HG02870 (cell line): ENCODE measurements around the gene SPPL3.
"Not testable (repeated sequence)": the region's sequence is repeated elsewhere in the genome, so short reads cannot be mapped to it uniquely, and the experiment has no call there.

Source experiments
- ATAC-seq: cut with Tn5 transposase; IDR thresholded peaks from one replicate; pipeline ENCODE4 v1.9.1; 2021; ENCODE audit warnings: mild to moderate bottlenecking, moderate library complexity; ENCODE audit not compliant: unreplicated experiment

Gene SPPL3

DNA sequence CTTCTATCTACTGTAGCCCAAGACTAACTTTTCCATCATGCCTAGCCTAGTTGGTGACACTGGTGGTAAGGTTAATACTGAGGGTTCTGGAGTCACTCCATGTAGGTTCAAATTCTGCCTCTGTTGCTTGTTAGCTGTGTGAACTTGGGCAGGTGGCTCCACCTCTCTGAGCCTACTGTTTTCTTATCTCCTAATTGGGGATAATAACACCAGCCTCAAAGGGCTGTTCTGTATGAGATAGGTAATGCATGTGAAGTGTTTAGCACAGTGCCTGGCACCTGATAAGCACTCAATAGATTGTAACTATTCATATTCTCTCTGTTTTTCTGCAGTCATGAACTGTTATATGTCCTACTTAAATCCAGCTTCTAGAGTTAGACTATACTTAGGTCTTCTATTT lies 17.5 kb upstream of the SPPL3 start:
- no peak for ATAC-seq

DNA sequence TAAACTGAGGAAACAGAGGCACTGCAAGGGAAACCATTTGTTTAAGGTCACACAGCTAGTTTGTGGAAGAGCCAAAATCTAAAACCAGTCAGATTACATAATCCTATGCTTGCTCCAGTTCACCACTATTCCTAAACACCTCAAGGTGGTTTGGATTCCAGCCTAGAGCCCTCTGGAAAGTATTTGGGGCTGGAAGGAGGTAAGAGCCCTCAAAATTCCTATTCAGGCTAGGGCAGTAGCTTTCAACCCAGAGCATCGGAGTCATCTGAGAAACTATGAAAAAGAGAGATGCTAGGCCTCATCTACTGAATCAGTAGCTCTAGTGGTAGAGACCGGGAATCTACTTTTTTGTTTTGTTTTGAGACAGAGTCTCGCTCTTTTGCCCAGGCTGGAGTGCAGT lies 16.0 kb upstream of the SPPL3 start:
- no peak for ATAC-seq

DNA sequence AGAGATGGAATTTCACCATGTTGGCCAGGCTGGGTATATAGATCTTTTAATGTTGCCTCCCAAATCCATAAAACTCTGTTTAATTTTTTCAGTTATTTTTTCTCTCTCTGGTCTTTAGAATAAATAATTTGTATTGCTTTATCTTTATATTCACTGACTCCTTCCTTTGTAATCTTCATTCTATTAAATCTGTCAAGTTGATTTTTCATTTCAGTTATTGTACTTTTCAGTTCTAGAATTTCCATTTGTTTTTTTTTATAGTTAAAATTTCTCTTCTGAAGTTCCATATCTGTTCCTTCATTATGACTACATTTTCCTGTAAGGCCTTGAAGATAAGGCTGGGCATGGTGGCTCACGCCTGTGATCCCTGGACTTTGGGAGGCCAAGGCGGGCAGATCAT lies 13.6 kb upstream of the SPPL3 start:
- ATAC-seq = no peak

DNA sequence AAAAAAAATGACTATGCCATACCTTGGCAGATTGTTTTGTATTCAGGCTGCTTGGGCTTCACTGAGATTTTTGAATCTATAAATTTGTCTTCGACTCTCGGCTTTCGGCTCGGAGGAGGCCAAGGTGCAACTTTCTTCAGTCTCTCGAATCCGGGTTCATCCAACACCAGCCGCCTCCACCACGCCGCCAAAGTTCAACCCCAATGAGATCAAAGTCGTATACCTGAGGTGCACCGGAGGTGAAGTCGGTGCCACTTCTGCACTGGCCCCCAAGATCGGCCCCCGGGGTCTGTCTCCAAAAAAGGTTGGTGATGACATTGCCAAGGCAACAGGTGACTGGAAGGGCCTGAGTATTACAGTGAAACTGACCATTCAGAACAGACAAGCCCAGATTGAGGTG lies 12.4 kb upstream of the SPPL3 start:
- ATAC-seq = no peak

GRCh38 chr12:120914794-120915193 lies 10.6 kb upstream of the SPPL3 start:
- no peak for ATAC-seq

- ATAC-seq = no peak
Measured at GRCh38 chr12:120909633-120910298, 5.6 kb upstream of the SPPL3 start.

GRCh38 chr12:120905856-120906384 lies 1.8 kb upstream of the SPPL3 start:
- no peak for ATAC-seq

DNA sequence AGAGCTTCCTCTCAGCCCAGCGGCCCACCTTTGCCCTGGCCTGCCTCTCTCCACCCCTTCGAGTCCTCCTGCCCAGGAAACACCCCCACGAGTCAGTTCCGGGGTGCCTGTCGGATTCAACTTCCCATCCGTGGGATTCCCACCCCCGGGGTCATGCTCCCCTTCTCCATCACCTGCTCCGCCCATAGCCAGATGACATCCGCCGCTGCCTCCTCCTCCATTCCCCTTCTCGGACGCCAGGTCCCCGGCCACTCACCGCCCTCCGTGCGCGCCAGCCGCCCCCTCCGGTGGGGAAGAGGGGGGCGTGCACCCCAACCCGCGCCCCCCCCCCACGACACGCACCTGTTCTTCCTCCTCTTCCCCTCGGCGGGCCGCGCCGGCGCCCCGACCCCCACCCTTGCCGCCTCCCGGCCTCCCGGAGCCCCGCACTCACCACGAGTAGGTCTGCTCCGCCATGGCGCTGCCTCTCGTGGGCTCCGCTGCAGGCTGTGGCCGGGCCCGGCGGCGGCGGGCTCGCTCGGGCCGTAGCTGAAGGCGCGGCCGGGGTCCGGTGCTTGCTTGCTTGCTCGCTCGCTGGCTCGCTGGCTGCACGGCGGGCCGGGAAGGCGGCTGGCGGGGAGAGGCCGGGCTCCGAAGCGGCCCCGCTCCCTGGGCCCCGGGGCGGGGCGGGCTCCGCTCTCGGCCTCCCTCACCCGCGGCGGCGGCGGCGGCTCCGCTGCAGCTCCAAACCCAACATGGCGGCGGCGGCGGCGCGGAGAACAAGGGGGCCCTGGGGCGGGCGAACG lies 554 bp downstream of the SPPL3 start:
- ATAC-seq = peak; percentile 32

DNA sequence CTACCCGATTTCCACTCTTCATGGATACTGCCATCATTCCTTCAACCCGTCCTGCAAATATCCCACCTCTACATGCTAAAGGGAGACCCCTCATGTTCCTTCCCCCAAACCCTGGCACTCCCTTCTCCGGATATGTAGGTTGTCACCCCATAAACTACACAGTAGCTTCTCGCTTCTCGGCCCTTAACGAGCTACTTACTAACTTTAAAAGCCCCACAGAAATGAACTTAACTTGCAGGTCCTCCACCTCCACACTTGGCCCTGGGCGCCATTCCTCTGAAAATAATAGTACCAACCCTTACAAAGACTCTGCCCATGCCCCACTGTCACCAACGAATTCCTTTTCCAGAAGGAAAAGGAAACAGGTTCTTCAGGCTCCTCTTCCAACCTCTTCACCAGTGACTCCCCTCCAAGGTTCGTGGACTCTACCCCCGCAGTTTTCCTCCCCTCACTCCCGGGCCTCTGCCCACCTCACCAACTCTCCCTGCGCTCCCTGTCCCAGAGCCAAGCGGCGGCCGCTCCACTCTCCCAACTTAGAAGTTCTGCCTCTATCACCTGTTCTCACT lies 1.2 kb downstream of the SPPL3 start:
- no peak for ATAC-seq

- ATAC-seq = no peak
Measured at GRCh38 chr12:120901818-120902217, 2.3 kb downstream of the SPPL3 start.

- ATAC-seq = not testable (repeated sequence)
Measured at GRCh38 chr12:120901101-120901500, 3.1 kb downstream of the SPPL3 start.

- ATAC-seq = no peak
Measured at GRCh38 chr12:120895532-120895931, 8.6 kb downstream of the SPPL3 start.

- ATAC-seq = no peak
Measured at GRCh38 chr12:120892265-120892664, 11.9 kb downstream of the SPPL3 start.

DNA sequence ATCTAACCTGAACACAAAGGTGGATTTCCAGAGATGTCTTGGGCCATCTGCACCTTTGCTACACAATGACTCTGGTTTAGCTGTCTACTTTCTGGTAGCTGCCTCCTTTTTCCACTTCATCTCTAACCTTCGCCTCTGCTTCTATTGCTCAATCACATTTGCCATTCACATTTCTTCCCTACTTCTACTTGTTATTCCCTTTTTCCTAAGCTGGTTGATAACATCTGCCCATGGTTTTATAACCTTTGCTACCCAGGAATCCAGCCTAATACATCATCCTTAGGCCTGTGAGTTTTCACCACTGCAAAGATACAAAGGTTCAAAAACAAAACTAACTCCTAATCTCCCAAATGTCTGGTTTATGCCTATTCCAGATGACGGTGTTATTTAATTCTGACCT lies 13.2 kb downstream of the SPPL3 start:
- ATAC-seq = no peak

DNA sequence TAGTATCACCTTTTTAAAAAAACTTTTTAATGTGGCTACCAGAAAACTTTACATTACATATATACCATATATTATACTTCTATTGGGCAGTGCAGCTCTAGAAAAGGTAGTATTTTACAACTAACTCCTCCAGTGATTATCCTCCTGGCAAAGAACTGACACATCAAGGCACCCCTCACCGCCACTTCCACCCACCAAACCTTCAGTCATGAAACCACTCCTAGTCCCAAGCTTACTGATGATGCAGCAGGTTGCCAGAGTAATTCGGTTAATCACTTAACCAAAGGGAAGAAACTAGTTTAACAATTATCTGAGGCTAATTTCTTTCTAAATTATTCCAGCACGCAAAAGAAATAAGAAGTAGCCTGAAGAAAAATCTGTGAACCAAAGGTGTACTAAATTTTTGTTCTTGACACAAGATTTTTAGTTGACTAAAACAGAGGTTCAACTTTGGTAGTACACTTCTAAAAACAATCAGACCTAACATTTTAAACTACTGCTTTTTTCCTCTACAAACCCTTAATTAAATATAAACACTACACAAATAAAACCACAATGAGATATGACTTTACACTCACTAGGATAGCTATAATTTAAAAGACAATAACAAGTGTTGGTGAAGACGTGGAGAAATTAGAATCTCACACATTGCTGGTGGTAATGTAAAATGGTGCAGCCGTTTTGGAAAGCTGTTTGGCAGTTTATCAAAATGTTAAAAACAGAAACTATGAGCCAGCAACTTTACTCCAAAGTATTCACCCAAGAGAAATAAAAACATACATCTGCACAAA lies 16.7 kb downstream of the SPPL3 start:
- no peak for ATAC-seq

DNA sequence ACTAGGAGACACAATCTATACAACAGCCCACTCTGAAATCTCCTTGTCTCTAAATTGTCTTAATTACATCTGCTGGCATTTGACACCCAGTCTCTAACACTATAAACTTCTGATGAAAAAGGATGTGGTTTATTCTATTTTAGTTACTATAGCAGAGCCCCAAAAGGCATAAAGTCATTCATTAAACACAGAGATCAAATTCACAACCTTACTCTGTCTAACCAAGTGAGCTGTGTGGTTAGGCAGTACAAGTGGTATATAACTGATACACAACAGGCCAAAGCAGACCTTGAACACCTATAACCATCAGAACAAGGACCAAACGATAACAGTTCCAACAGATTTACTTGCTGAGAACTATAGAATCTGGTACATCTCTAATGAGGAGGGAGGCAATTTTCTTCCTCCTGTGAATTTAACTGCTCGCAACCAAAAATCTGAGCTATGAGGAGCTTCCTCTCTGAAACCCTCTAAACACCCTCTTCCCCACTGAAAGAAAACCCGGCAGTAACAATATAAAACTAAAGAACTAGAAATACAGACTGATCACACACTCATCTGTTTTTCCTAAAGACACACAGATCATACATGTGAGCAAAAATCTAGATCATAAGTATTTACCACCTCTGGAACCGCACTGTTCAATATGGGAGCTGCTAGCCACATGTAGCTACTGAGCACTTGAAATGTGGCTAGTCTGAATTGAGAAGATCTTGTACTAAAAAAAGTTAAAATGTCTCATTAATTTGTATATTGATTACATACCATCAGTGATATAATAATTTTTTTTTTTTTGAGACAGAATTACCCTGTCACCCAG lies 17.7 kb downstream of the SPPL3 start:
- no peak for ATAC-seq

GRCh38 chr12:120885521-120885920 lies 18.6 kb downstream of the SPPL3 start:
- no peak for ATAC-seq

GRCh38 chr12:120884644-120885043 lies 19.5 kb downstream of the SPPL3 start:
- no peak for ATAC-seq

DNA sequence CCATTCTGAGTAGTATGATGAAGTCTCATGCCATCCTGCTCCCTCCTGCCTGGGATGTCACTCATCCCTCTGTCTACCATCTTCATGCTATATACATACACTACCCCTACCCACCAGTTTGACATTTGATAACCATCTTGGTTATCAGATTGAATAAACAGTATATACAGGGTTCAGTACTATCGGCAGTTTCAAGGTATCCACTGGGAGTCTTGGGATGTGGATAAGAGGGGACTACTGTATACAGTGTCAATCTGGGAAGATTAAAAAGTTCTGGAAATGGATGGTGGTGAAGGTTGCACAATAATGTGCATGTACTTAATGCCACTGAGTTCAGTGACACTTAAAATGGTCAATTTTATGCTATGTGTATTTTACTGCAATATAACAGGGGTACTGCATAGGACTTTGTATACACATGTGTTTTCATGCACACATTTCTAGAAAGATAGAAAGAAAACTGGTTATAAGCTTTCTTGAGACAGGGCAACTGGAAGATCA lies 22.1 kb downstream of the SPPL3 start:
- ATAC-seq = no peak

DNA sequence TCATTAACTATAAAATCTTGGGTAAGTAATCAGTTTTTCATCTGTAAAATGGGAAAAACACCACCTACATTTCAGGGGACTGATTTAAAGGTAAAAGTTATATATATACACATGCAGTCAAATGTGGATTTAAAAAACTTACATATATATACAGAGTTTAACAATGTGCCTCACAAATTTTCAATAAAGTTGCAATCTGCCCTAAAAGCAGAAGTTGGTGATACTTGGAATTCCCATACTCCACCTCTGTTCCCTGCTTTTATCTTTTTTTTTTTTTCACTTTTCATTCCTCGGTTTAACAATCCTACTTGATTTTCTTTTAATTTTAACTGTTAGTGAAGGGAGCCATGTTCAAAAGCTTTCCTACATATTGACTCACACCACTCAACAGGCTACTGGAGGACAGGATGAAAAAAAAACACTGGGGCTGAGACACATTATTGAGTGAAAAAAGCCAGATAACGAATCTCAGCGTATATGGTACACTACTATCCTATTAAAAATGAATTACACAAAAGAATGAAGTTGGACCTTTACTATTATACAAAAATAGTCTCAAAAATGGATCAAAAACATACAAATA lies 24.3 kb downstream of the SPPL3 start:
- ATAC-seq = no peak
